ENCODE measurements around the gene DAB1. TPM values are rescaled to one million over a fixed set of nuclear protein-coding genes. Genes with fewer than 3 reads are reported as not detected.

DAB1 gene
- total and polyA plus RNA-seq, 5 experiments from 2014 or later, result 0.16 to 0.53 (median 0.42) TPM; not detected in 2

GRCh38 chr1:57124768-57125446 lies 299.0 kb downstream of the DAB1 start:
- no peak overlapping the region for H3K27ac Mint-ChIP-seq
- ATAC-seq, result no peak
- H3K27me3 Mint-ChIP-seq, result peaks cover 2 to 12% (median 4%) of the 10 kb centered on the region in 5 donors

GRCh38 chr1:57124170-57124569 lies 299.7 kb downstream of the DAB1 start:
- H3K4me3 Mint-ChIP-seq, result no peak overlapping the region
- POLR2A ChIA-PET, result no interaction called here
- DNase-seq (no peak), ATAC-seq (no peak)
- H3K36me3 Mint-ChIP-seq, result no peaks in the 10 kb centered on the region
- no peaks in the 10 kb centered on the region for H3K4me1 Mint-ChIP-seq
- peaks cover 0 to 9% (median 0%) of the 10 kb centered on the region in 9 donors for H3K9me3 Mint-ChIP-seq
- H3K27ac Mint-ChIP-seq, result no peak overlapping the region
- H3K27me3 Mint-ChIP-seq, result peaks cover 2 to 12% (median 4%) of the 10 kb centered on the region in 5 donors

More at GRCh38 chr1:57124768-57125446, 299.0 kb downstream of the DAB1 start:
- no peak for DNase-seq
- peaks cover 0 to 9% (median 0%) of the 10 kb centered on the region in 9 donors for H3K9me3 Mint-ChIP-seq
- POLR2A ChIA-PET, result no interaction called here
- no peak overlapping the region for H3K4me3 Mint-ChIP-seq
- H3K4me1 Mint-ChIP-seq, result no peaks in the 10 kb centered on the region
- H3K36me3 Mint-ChIP-seq, result no peaks in the 10 kb centered on the region

GRCh38 chr1:57122031-57122430 lies 301.8 kb downstream of the DAB1 start:
- H3K4me3 Mint-ChIP-seq, result no peak overlapping the region
- POLR2A ChIA-PET, result no interaction called here
- H3K27me3 Mint-ChIP-seq, result peaks cover 0 to 12% (median 3%) of the 10 kb centered on the region in 5 donors
- peaks cover 0 to 7% (median 0%) of the 10 kb centered on the region in 9 donors for H3K9me3 Mint-ChIP-seq
- ATAC-seq, result no peak
- DNase-seq, result no peak
- no peak overlapping the region for H3K27ac Mint-ChIP-seq
- H3K4me1 Mint-ChIP-seq, result no peaks in the 10 kb centered on the region
- no peaks in the 10 kb centered on the region for H3K36me3 Mint-ChIP-seq

GRCh38 chr1:57118948-57119603 lies 304.8 kb downstream of the DAB1 start:
- ATAC-seq (no peak), DNase-seq (no peak)
- Mint-ChIP-seq H3K9me3 (peaks cover 0 to 1% (median 0%) of the 10 kb centered on the region in 9 donors), H3K4me3 (no peak overlapping the region), H3K4me1 (no peaks in the 10 kb centered on the region), H3K36me3 (no peaks in the 10 kb centered on the region), H3K27me3 (peaks cover 0 to 19% (median 2%) of the 10 kb centered on the region in 5 donors), H3K27ac (no peak overlapping the region)
- POLR2A ChIA-PET, result no interaction called here

GRCh38 chr1:57117753-57118152 lies 306.1 kb downstream of the DAB1 start:
- Mint-ChIP-seq H3K27ac (no peak overlapping the region), H3K36me3 (no peaks in the 10 kb centered on the region), H3K4me1 (no peaks in the 10 kb centered on the region), H3K9me3 (peaks cover 0 to 1% (median 0%) of the 10 kb centered on the region in 9 donors), H3K4me3 (no peak overlapping the region), H3K27me3 (peaks cover 0 to 19% (median 2%) of the 10 kb centered on the region in 5 donors)
- POLR2A ChIA-PET, result no interaction called here
- no peak for DNase-seq
- no peak for ATAC-seq

GRCh38 chr1:57116871-57117270 lies 307.0 kb downstream of the DAB1 start:
- H3K9me3 Mint-ChIP-seq, result peaks cover 0 to 1% (median 0%) of the 10 kb centered on the region in 9 donors
- POLR2A ChIA-PET, result no interaction called here
- no peak overlapping the region for H3K4me3 Mint-ChIP-seq
- no peaks in the 10 kb centered on the region for H3K4me1 Mint-ChIP-seq
- no peak overlapping the region for H3K27ac Mint-ChIP-seq
- no peak for DNase-seq
- peaks cover 0 to 19% (median 2%) of the 10 kb centered on the region in 5 donors for H3K27me3 Mint-ChIP-seq
- ATAC-seq, result no peak
- no peaks in the 10 kb centered on the region for H3K36me3 Mint-ChIP-seq

GRCh38 chr1:57115030-57115614 lies 308.7 kb downstream of the DAB1 start:
- H3K4me1 Mint-ChIP-seq, result no peaks in the 10 kb centered on the region

GRCh38 chr1:57112148-57112547 lies 311.7 kb downstream of the DAB1 start:
- H3K4me3 Mint-ChIP-seq, result no peak overlapping the region
- ATAC-seq (no peak), DNase-seq (no peak)
- H3K27ac Mint-ChIP-seq, result no peak overlapping the region
- no peaks in the 10 kb centered on the region for H3K36me3 Mint-ChIP-seq
- peaks cover 0 to 7% (median 4%) of the 10 kb centered on the region in 5 donors for H3K27me3 Mint-ChIP-seq
- no peaks in the 10 kb centered on the region for H3K4me1 Mint-ChIP-seq
- POLR2A ChIA-PET, result no interaction called here
- H3K9me3 Mint-ChIP-seq, result peaks cover 0 to 3% (median 0%) of the 10 kb centered on the region in 9 donors

More at GRCh38 chr1:57115030-57115614, 308.7 kb downstream of the DAB1 start:
- DNase-seq (no peak), ATAC-seq (no peak)
- Mint-ChIP-seq H3K36me3 (no peaks in the 10 kb centered on the region), H3K4me3 (no peak overlapping the region), H3K9me3 (peaks cover 0 to 3% (median 0%) of the 10 kb centered on the region in 9 donors), H3K27me3 (peaks cover 0 to 11% (median 5%) of the 10 kb centered on the region in 5 donors), H3K27ac (no peak overlapping the region)
- POLR2A ChIA-PET, result no interaction called here

GRCh38 chr1:57111175-57111574 lies 312.7 kb downstream of the DAB1 start:
- Mint-ChIP-seq H3K27me3 (peaks cover 0 to 7% (median 2%) of the 10 kb centered on the region in 5 donors), H3K36me3 (no peaks in the 10 kb centered on the region), H3K9me3 (peaks cover 0 to 3% (median 0%) of the 10 kb centered on the region in 9 donors), H3K4me3 (no peak overlapping the region), H3K4me1 (no peaks in the 10 kb centered on the region), H3K27ac (no peak overlapping the region)
- no peak for ATAC-seq
- no peak for DNase-seq
- POLR2A ChIA-PET, result no interaction called here

- Mint-ChIP-seq H3K9me3 (peaks cover 0 to 9% (median 0%) of the 10 kb centered on the region in 9 donors), H3K36me3 (no peaks in the 10 kb centered on the region), H3K27me3 (peaks cover 0 to 8% (median 1%) of the 10 kb centered on the region in 5 donors), H3K4me1 (no peaks in the 10 kb centered on the region), H3K4me3 (no peak overlapping the region), H3K27ac (no peak overlapping the region)
- ATAC-seq (no peak), DNase-seq (no peak)
- POLR2A ChIA-PET, result no interaction called here
Observed at GRCh38 chr1:57109883-57110282, 314.0 kb downstream of the DAB1 start.

- H3K4me1 Mint-ChIP-seq, result no peaks in the 10 kb centered on the region
- ATAC-seq (no peak), DNase-seq (no peak)
- POLR2A ChIA-PET, result no interaction called here
- peaks cover under 1 to 11% (median 4%) of the 10 kb centered on the region in 5 donors for H3K27me3 Mint-ChIP-seq
- H3K27ac Mint-ChIP-seq, result no peak overlapping the region
- peaks cover 0 to 9% (median 0%) of the 10 kb centered on the region in 9 donors for H3K9me3 Mint-ChIP-seq
- no peak overlapping the region for H3K4me3 Mint-ChIP-seq
- H3K36me3 Mint-ChIP-seq, result no peaks in the 10 kb centered on the region
Observed at GRCh38 chr1:57109247-57109646, 314.6 kb downstream of the DAB1 start.

- peaks cover 2 to 26% (median 7%) of the 10 kb centered on the region in 5 donors for H3K27me3 Mint-ChIP-seq
- H3K27ac Mint-ChIP-seq, result no peak overlapping the region
- H3K36me3 Mint-ChIP-seq, result no peaks in the 10 kb centered on the region
- ATAC-seq (no peak), DNase-seq (no peak)
- H3K4me3 Mint-ChIP-seq, result no peak overlapping the region
- H3K4me1 Mint-ChIP-seq, result no peaks in the 10 kb centered on the region
- peaks cover 0 to 5% (median 0%) of the 10 kb centered on the region in 9 donors for H3K9me3 Mint-ChIP-seq
- POLR2A ChIA-PET, result no interaction called here
Observed at GRCh38 chr1:57106296-57106695, 317.6 kb downstream of the DAB1 start.

Data from naive thymus-derived CD8-positive, alpha-beta T cell (primary cell).